Renal pelvis (tissue), 4 donors: ENCODE measurements around the gene SEMA4C. TPM values are rescaled to one million over a fixed set of nuclear protein-coding genes. Genes with fewer than 3 reads are reported as not detected.

ENCODE experiments used
- DNase-seq: peaks from one replicate; pipeline ENCODE4 v3.0.0-alpha.2; 2013
- polyA plus RNA-seq, 3 donors: library from polyadenylated mRNA; unstranded; fragments of 120-200 nt; gene quantifications; one replicate each; pipeline ENCODE4 v1.2.1, GENCODE V29; 2013; ENCODE audit not compliant: insufficient read length in 3 of 3

SEMA4C gene
- polyA plus RNA-seq, 3 donors: 41.0 to 51.2 (median 43.1) TPM

DNA sequence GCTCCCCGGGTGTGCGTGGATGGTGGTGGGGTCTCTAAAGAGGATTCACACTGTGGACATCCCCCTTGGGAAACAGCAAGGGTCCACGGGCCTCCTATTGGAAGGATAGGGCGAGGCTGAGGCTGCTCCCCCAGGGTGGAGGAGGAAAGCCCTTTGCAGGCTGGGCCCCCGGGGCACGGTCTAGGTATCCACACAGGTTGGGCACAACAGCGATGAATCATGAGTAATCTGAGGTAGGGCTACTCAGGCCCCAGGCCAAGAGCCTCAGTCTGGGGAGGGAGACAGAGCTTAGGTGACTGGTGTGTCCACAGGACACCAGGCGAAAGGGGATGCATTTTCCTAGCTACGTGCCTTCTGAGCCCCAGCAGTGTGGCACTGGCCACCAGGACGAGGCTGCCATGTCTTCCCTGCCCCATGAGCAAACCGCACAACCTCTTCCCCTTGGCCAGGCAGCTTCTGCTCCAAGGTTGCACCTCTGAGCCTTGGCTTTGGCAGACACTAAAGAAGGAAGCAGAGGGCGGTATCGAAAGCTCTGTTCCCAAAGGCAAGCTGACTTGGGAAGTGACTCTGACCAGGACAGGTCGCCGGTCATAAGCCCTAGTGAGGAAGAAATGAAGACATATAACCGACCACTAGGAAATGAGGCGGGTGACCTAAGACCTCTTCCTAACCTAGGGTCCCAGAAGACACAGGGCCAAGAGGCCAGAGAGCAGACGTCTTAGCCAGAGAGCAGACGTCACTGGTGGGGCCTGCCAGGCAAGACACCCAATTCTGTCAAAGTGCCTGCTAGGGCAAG is 14.6 kb upstream of the SEMA4C start:
- no peak for DNase-seq

GRCh38 chr2:96883306-96883705 is 13.4 kb upstream of the SEMA4C start:
- DNase-seq: no peak

DNA sequence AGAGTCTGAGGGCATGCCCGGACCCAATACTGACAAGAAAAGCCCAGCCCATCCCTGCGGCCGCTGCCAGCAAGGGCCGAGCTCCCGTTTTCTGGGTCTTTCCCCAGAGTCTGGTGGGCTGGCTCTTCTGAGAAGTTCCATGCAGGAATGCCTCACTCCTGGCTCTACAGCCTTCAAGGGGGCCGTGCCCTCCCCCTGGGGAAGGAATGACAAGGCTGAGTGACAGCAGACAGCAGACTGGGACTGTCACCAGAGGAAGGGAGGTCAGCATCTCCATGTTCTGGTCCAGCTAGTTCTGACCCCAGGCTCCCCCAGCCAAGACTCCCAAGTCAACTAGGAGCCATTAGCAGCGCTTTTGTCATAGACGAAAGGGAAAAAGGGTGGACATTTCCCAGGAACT is 13.0 kb upstream of the SEMA4C start:
- DNase-seq: no peak

- no peak for DNase-seq
Observed at GRCh38 chr2:96882230-96882629, 12.3 kb upstream of the SEMA4C start.

DNA sequence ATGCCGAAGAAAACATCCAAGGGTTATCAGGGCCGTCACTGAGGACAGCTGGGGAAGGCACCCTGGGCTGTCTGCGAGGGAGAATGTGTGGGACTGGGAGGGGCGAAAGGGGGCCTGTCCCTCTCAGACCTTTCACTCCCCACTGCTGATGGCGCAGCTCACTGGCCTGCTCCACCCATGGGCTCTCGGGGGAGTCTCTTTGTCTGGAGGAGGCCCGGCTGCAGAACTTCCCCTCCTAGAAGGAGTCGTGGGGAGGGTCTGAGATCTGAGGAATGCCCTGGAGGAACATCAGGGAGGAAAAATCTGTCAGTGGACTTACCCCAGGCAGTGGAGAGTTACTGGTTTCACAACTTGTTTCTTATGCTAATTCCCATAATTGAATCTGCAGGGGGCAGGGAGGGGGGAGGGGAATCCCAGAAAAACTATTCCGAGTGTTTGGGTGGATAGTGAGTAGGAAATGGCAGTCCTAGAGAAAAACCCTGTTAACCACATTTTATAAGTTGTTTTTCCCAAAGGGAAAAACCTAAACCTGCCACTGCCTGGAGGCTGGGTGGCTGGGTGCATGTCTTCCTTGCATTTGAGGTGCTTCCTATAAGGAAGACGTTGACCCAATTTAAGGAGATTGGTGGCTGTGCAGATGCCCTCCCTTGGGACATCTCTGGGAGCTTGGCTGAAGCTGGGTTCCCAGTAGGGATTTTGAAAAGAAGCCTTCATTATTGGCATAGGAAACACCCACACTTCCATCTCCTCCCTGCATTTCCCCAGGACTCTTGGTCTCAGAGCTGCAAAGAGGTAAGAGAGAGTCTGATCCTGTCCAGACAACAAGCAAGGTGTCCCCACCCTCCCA is 11.7 kb upstream of the SEMA4C start:
- DNase-seq: no peak

DNA sequence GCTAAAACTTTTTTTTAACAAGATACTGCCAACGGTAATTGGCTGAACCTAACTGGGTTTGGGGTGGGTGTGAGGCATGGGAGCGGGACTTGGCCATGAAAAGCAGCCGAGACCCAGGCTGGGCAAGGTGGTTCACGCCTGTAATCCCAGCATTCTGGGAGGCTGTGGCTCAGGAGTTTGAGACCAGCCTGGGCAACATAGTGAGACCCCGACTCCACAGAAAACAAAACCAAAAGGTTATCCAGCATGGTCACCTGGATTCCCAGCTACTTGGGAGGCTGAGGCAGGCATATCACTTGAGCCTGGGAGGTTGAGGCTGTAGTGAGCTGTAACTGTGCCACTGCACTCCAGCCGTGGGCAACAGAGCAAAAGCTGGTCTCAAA is 11.0 kb upstream of the SEMA4C start:
- DNase-seq: no peak

DNA sequence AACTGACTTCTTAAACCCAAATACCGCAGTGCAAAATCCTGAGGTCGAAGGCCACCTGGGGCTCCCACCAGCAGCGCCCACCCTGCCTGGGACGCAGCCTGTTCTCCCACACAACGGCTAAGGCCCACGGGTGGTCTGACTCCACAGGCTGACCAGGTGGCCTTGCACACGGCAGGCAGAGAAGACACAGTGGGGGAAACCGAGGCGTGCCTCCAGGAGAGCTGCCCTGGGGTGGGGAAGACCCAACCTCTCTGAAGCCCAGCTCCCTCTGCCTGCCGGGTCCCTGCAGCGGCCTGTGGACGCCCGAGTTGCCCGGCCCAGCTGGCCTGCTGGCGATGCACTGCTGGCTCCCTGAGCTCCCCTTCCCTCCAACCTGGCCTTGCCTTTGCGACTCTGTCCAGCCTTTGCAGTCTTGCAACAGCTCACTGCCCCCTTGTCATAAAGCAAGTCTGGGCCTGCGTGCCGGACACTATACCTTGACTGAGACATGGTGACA is 9.7 kb upstream of the SEMA4C start:
- DNase-seq: no peak

GRCh38 chr2:96878796-96879544 is 9.1 kb upstream of the SEMA4C start:
- DNase-seq: no peak

GRCh38 chr2:96878171-96878570 is 8.3 kb upstream of the SEMA4C start:
- no peak for DNase-seq

DNA sequence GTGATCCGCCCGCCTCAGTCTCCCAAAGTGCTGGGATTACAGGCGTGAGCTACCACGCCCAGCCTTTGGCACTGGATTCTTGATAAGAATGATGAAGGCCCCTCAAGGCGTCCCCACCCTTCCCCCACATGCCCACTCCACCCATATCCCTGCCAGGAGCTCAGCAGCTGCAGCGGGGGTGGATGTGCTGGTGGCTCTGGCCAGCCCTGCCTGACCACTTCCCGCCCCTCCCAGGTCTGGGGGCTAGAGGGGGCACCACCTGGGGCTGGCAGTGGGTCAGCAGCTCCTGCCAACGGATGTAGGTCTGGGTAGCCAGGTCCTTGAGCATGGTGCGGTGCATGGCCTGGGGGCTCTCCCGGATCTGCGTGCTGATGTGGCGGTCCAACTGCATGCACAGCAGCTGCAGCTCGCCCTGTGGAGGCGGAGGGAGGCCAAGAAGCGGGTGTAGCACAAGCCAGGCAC is 7.8 kb upstream of the SEMA4C start:
- DNase-seq: no peak

- DNase-seq: no peak
Observed at GRCh38 chr2:96877042-96877451, 7.2 kb upstream of the SEMA4C start.

DNA sequence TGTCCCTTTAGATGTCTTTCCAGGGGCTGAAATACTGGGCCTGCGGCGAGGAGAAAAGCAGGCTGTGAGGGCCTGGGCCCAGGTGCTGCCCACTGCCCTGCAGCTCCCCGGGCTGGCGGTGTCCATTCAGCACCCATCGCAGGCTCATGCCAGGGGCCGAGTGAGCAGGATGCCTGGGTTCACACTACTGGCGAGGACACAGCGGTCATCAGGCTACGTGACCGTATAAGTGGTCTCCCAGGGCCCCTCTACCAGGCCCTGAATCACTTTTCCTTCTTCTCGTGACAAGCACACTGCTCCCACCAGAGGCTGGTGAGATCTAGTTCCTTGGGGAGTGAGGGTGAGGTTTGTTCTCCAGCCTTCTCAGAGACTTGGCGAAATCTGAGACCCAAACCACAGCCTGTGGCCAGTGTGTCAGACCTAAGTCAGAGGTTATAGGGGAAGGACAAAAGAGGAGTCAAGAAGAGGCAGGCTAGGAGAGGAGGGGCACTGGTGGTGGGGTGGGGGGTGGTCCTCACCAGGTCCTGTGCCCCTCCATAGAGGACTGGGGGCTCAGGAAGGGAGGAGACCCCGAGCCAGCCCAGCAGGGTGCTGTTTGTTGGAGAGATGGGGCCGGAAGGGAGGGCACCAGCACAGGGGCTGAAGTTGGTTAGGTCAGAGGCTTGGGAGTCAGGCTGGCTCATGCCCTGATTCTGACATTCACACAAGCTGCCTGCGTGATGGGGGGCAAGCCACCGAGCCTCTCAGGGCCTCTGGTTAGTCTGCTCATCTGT is 6.6 kb upstream of the SEMA4C start:
- no peak for DNase-seq

DNA sequence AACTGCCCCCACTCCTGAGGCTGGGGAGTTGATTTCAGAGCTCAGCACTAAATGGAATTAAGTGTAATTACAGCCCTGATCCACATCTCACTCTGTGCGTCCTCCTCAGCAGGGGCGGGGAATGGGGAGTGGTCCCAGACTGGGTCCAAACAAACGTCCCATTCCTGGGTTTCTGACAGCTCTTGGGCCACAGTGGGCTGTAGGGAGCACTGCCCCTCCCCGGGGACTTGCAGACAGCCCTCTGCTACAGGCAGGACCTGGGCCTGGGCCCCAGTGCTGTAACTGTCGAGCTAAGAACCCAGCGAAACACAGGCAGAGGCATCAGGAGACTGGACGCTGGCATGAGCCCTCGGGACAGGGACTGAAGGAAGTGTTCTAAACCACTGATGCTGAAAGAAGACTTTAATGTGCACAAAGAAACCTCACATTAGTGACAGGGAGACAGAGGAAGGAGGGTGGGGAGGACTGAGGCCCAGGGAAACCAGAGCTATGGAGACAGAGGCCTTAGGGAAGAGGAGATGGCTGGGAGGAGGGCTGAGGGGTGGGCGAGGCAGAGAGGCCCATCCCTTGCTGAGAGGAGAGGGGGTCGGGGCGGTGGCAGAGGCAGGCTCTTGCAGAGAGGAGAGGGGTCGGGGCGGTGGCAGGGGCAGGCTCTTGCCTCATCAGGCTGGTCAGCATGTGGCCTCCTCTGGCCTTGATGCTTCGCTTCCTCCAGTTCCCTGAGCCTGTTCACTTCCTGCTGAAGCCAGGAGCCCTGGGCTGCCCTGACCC is 5.8 kb upstream of the SEMA4C start:
- DNase-seq: no peak

GRCh38 chr2:96874198-96874831 is 4.4 kb upstream of the SEMA4C start:
- DNase-seq: no peak

DNA sequence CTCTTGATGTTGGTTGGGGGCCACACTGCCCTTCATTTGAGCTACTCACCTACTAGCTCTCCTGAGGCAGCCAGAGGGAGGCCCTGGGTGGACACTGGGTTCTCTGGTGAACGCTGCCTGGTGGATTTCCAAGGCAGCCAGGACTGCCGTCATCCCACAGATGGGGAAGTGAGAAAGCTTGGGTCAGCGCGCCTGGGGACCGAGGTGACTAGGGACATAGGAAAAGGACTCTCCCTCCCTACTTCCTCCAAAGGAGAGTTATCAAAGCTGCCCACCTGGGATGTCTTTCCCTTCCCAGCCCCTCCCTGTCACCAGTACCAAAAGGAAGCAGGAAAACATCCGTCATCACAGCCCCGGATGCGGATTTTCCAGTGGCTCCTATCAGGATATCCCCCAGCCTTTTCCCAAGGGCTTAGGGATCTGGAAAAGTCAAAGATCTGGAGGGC is 3.8 kb upstream of the SEMA4C start:
- DNase-seq: no peak

- no peak for DNase-seq
Observed at GRCh38 chr2:96872591-96873349, 2.9 kb upstream of the SEMA4C start.

- DNase-seq: no peak
Observed at GRCh38 chr2:96870626-96871255, 861 bp upstream of the SEMA4C start.

- DNase-seq: peak; percentile 84
Observed at GRCh38 chr2:96869281-96869821, 529 bp downstream of the SEMA4C start.
